Esophagus (tissue), 2 donors: ENCODE measurements around the gene MROH7. TPM values are rescaled to one million over a fixed set of nuclear protein-coding genes. Genes with fewer than 3 reads are reported as not detected.

ENCODE experiments used
- H3K27ac ChIP-seq, 2 donors: one replicate each; pipeline ENCODE4 v1.5.1; 2013; ENCODE audit warnings: low read depth in 2 of 2, mild to moderate bottlenecking in 2 of 2, inconsistent platforms in 1 of 2, low read length in 1 of 2, moderate library complexity in 1 of 2
- H3K27me3 ChIP-seq, 2 donors: one replicate each; pipeline ENCODE4 v1.6.1; 2013; ENCODE audit warnings: low read length in 2 of 2, control low read depth in 1 of 2, mild to moderate bottlenecking in 1 of 2; ENCODE audit not compliant: insufficient read depth in 2 of 2, control insufficient read depth in 1 of 2
- H3K36me3 ChIP-seq, 2 donors: one replicate each; pipeline ENCODE4 v1.6.1; 2013; ENCODE audit warnings: low read length in 1 of 2; ENCODE audit not compliant: control insufficient read depth in 2 of 2, insufficient read depth in 2 of 2
- H3K4me1 ChIP-seq, 2 donors: one replicate each; pipeline ENCODE4 v1.6.1; 2013; ENCODE audit warnings: low read length in 1 of 2; ENCODE audit not compliant: control insufficient read depth in 2 of 2, insufficient read depth in 2 of 2
- H3K4me3 ChIP-seq, 2 donors: one replicate each; pipeline ENCODE4 v1.5.1; 2013; ENCODE audit warnings: low read length in 2 of 2, mild to moderate bottlenecking in 2 of 2, low read depth in 1 of 2, moderate library complexity in 1 of 2
- H3K9me3 ChIP-seq, 2 donors: one replicate each; pipeline ENCODE4 v1.6.1; 2013; ENCODE audit warnings: mild to moderate bottlenecking in 2 of 2, low read depth in 1 of 2, low read length in 1 of 2, moderate library complexity in 1 of 2; ENCODE audit not compliant: control insufficient read depth in 2 of 2, insufficient read depth in 1 of 2
- WGBS, 2 donors: extraction: QIAGEN DNeasy Blood & Tissue Kit; methylation state at CpG; one replicate each; pipeline ENCODE4 v1.1.7; 2013; 5-methylcytosine and 5-hydroxymethylcytosine counted together
- polyA plus RNA-seq, 2 donors: library from polyadenylated mRNA; stranded (reverse); fragments of 200-250 nt; gene quantifications; one replicate each; pipeline ENCODE4 v1.2.3, GENCODE V29; 2013
- donor health status: healthy with polysubstance abuse.
- donor health status: Bipolar disorder and iron deficiency.

Gene MROH7
- polyA plus RNA-seq, 2 donors: 0.80 to 2.3 TPM

DNA sequence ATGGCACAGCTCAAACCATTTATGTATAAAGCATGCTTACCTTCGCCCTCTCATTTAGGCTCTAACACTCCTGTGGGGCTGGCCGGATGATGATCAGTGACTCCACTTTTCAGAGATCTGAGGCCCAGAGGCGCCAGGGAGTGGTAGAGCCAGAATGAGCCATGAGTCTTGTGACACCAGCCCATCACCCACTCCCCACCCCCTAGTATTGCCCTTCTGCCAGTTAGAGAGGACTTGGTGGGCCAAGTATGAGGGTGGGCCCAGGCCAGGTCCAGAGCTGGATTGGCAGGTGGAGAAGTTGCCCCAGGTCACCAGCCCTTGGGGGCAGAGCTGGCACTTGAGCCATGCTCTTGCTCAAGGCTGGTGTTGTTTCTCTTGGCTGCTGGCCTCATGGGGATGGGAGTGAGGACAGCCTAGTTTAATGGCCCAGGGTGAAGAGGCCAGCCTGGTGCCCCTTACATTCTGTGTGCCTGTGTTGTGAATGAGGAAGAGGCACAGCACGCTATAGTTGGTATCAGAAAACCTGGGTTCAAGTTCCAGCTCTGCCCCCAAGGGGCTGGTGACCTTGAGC is 43.8 kb downstream of the MROH7 start:
- no peaks in the 10 kb centered on the region for H3K36me3 ChIP-seq
- no peaks in the 10 kb centered on the region for H3K4me1 ChIP-seq
- H3K9me3 ChIP-seq: no peaks in the 10 kb centered on the region
- no peak overlapping the region for H3K27ac ChIP-seq
- H3K27me3 ChIP-seq: no peaks in the 10 kb centered on the region
- 87 to 95% methylated on average over 4 of the region's 4 CpGs for WGBS, 2 donors
- H3K4me3 ChIP-seq: no peak overlapping the region

DNA sequence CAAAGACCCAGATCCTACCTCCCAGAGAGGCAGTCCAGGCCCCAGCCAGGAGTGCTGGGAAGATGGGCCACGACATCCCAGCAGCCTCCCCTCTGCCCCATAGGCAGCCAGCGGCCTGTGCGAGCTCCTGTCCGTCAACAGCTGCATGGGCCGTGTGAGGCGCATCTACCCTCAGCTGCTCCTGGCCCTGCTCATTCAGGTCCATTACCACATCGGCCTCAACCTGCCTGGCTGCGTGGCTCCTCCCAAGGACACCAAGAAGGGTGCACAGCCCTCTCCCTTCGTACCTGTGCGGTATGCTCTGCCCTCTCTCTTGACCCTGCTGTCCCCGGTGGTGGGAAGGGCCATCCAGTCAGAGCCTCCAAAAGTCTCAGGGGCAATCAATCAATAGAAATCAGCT is 44.6 kb downstream of the MROH7 start:
- WGBS, 2 donors: 88 to 90% methylated on average over 11 of the region's 11 CpGs
- Histone ChIP-seq H3K4me1 (no peaks in the 10 kb centered on the region), H3K4me3 (no peak overlapping the region), H3K27ac (no peak overlapping the region), H3K27me3 (no peaks in the 10 kb centered on the region), H3K36me3 (no peaks in the 10 kb centered on the region), H3K9me3 (no peaks in the 10 kb centered on the region)

DNA sequence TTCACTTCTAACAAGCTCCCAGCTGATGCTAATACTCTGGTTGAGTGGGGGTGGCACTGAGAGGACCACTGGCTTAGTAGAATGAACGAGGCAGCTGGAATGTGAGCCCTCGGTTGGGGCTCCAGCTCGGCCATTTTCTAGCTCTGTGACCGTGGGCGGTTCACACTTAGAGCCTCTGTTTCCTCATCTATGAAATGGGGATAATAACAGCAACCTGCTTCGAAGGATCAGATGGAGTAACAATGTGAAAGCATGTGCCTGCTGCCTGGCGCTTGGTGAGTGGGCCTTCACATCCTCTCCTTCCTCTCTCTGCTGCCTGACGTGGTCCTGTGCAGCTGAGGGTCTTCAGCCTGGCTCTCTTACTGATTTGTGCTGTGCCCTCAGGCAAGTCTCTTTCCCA is 53.2 kb downstream of the MROH7 start:
- H3K27ac ChIP-seq: no peak overlapping the region
- H3K27me3 ChIP-seq: no peaks in the 10 kb centered on the region
- 80 to 85% methylated on average over 8 of the region's 8 CpGs for WGBS, 2 donors
- no peak overlapping the region for H3K4me3 ChIP-seq
- no peaks in the 10 kb centered on the region for H3K4me1 ChIP-seq
- no peaks in the 10 kb centered on the region for H3K36me3 ChIP-seq
- no peaks in the 10 kb centered on the region for H3K9me3 ChIP-seq

DNA sequence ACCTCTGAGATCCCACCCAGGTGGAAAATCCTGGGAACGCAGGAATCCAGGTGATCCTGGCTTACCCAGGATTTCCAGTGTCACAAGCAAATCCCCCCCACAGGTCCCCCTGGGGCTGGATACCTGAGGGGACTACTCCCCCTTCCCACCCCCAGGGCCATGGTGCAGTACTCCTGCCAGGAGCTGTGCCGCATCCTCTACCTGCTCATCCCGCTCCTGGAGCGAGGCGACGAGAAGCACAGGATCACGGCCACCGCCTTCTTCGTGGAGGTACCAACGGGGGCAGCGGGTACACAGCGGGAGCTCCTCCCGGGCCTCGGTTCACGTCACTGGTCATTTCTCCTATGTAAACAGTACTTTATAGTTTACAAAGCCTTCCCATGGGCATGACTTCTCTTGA is 53.6 kb downstream of the MROH7 start:
- no peak overlapping the region for H3K27ac ChIP-seq
- no peaks in the 10 kb centered on the region for H3K36me3 ChIP-seq
- H3K9me3 ChIP-seq: no peaks in the 10 kb centered on the region
- WGBS, 2 donors: 84 to 89% methylated on average over 15 of the region's 15 CpGs
- H3K4me3 ChIP-seq: no peak overlapping the region
- no peaks in the 10 kb centered on the region for H3K4me1 ChIP-seq
- H3K27me3 ChIP-seq: no peaks in the 10 kb centered on the region

DNA sequence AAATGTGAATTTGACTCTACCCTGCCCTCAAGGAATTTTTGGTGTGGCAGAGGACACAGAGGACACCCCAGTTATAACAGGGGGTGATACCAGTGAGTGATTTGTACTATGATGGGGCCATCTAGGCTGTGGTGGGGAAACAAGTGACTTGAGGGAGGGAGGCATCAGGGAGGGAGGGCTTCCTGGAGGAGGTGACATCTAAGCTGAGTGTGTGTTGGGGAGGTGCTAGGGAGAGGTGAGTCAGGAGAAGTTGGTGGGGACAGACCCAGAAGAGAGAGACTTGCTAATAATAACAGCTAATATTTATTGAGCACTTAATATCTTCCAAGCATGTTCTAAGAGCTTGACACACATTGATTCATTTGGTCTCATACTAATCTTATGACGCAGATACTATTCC is 54.2 kb downstream of the MROH7 start:
- Histone ChIP-seq H3K36me3 (no peaks in the 10 kb centered on the region), H3K27ac (no peak overlapping the region), H3K9me3 (no peaks in the 10 kb centered on the region), H3K27me3 (no peaks in the 10 kb centered on the region), H3K4me1 (no peaks in the 10 kb centered on the region), H3K4me3 (no peak overlapping the region)
- WGBS, 2 donors: 83 to 89% methylated on average over 1 of the region's 1 CpG

DNA sequence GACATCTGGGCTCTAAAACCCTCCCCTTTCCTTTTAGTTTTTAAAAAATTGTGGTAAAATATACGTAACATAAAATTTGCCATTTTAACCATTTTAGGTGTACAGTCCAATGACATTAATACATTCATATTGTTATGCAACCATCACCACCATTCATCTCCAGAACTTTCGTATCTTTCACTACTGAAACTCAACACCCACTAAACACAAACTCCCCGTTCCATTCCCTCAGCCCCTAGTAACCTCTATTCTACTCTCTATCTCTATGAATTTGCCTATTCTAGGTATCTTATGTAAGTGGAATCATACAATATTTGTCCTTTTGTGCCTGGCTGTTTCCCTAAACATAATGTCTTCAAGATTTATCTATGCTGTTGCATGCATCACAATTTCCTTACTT is 54.7 kb downstream of the MROH7 start:
- H3K27ac ChIP-seq: no peak overlapping the region
- no peaks in the 10 kb centered on the region for H3K9me3 ChIP-seq
- no peak overlapping the region for H3K4me3 ChIP-seq
- H3K36me3 ChIP-seq: no peaks in the 10 kb centered on the region
- 80 to 83% methylated on average over 3 of the region's 3 CpGs for WGBS, 2 donors
- H3K4me1 ChIP-seq: no peaks in the 10 kb centered on the region
- H3K27me3 ChIP-seq: no peaks in the 10 kb centered on the region

DNA sequence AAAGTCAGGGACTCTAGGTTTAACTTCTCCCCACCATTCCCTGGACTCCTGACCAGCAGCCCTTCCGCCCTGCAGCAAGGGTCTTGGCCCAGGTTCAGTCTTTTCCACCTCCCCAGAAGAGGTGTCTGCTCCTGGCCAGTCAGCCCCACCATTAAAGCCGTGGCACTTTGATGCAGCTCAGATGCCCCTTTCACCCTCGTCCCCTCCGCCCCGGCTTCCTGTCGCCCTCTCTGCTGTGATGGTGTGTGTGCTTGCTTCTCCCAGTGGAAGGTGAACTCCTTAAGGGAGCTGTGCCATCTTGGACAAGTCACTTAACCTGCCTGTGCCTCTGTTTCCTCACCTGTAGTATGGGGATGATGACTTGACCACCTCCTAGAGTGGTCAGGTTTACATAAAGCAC is 56.3 kb downstream of the MROH7 start:
- Histone ChIP-seq H3K4me3 (no peak overlapping the region), H3K4me1 (no peaks in the 10 kb centered on the region), H3K9me3 (no peaks in the 10 kb centered on the region), H3K27me3 (no peaks in the 10 kb centered on the region), H3K27ac (no peak overlapping the region), H3K36me3 (no peaks in the 10 kb centered on the region)
- 86% methylated on average over 6 of the region's 6 CpGs for WGBS, 2 donors

DNA sequence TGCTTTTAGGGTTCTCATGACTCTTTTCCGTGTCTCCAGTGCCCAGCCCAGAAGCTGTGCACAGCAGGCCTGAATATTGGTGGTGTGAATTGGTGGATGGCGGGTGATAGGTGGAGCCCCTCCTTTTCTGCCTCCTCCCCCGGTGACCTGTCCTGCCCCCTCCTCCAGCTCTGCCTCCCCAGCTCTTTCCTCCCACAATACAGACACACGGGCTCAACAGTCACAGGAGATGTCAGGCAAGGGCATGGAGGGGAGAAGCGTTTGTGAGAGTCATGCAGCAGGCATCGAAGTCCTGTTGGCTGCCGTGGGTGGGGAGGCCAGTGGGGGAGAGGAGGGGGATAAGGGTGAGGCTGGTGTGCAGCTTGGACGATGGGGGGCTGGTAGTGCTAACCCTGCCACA is 56.8 kb downstream of the MROH7 start:
- H3K27me3 ChIP-seq: no peaks in the 10 kb centered on the region
- 67 to 70% methylated on average over 8 of the region's 8 CpGs for WGBS, 2 donors
- H3K36me3 ChIP-seq: no peaks in the 10 kb centered on the region
- no peaks in the 10 kb centered on the region for H3K9me3 ChIP-seq
- H3K27ac ChIP-seq: no peak overlapping the region
- H3K4me1 ChIP-seq: no peaks in the 10 kb centered on the region
- no peak overlapping the region for H3K4me3 ChIP-seq

DNA sequence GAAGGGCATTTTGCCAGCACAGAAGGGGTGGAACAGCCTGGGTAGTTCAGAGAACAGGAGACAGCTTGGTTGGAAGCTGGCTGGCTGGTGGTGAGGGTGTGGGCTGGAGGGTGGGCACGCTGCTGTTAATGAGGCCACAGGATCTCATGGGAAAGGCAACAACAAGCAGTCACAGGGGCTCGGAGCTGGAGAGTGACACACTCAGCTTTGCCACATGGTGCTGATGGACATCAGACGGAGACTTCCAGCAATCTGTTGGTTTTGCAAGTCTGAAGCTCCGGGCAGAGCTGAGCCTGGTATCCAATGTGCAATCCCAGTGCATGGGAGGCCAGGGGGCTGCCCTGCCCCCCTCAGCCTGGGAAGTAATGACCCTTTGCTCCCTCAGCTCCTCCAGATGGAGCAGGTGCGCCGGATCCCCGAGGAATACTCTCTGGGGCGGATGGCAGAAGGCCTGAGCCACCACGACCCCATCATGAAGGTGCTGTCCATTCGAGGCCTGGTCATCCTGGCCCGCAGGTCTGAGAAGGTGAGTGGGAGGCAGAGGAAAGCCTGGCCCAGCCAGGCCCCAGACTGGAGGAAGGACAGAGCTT is 58.4 kb downstream of the MROH7 start:
- Histone ChIP-seq H3K36me3 (no peaks in the 10 kb centered on the region), H3K27ac (no peak overlapping the region), H3K9me3 (no peaks in the 10 kb centered on the region), H3K27me3 (no peaks in the 10 kb centered on the region), H3K4me3 (no peak overlapping the region), H3K4me1 (no peaks in the 10 kb centered on the region)
- 87 to 89% methylated on average over 11 of the region's 11 CpGs for WGBS, 2 donors

DNA sequence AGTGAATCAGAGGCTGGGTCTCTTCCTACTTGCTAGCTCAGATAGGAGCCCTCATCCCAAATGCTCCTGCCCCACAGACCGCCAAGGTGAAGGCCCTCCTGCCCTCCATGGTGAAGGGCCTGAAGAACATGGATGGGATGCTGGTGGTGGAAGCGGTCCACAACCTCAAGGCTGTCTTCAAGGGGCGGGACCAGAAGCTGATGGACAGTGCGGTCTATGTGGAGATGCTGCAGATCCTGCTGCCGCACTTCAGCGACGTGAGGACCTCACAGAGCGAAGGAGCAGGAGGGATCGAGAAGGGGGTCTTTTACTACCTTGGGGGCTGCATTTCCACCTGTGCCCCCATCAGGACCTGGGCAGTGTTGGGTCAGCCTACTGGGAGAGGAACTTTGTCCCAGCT is 59.5 kb downstream of the MROH7 start:
- H3K36me3 ChIP-seq: no peaks in the 10 kb centered on the region
- no peak overlapping the region for H3K4me3 ChIP-seq
- H3K27ac ChIP-seq: no peak overlapping the region
- H3K9me3 ChIP-seq: no peaks in the 10 kb centered on the region
- H3K4me1 ChIP-seq: no peaks in the 10 kb centered on the region
- H3K27me3 ChIP-seq: no peaks in the 10 kb centered on the region
- 92 to 93% methylated on average over 9 of the region's 9 CpGs for WGBS, 2 donors
